Stimulated activated CD8-positive, alpha-beta memory T cell treated with anti-CD3 and anti-CD28 coated beads, Interleukin-7, amount 100 ng/mL, for 48 hours (primary cell): ENCODE measurements around the gene TMEM248.
"Not testable (repeated sequence)": the region's sequence is repeated elsewhere in the genome, so short reads cannot be mapped to it uniquely, and the experiment has no call there.

Experiments used
- DNase-seq, 2 donors: peaks; one replicate each; pipeline ENCODE4 v3.0.0-alpha.2; 2020; ENCODE audit warnings: low read depth in 1 of 2; ENCODE audit errors: extremely low read depth in 1 of 2

The TMEM248 gene

DNA sequence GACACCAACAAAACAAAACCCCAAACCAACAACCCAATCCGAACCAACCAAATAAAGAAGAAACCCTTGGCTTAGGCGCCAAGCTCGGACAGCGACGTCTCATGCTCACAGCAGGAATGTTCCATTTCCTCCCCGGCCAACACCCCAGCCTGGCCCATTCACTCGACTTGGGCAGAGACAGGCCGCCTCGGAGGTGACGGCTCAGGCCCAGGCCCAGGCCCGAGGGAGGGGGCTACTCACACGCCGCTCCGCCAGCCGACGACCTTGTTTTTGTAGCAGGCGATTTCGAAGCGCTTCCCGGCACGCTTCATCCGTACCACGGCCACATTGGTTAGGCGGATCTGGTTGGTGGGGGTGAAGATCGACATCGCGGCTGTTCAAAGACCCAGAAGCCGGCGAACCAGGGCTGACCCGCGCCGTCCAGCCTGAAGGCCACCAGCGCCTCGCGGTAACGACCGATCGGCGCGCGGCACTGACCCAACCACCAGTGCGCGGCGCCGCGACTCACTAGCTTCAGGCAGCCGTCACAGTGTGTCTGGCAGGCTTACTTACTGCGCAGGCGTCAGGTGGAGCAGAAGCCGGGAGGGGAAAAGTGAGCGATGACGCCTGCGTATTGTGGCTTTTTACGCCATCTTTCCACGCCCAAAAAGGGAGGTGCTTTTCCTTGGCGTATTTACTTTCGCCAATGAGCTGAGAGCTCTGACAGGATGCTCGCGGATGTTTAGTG, 74.2 kb downstream of the TMEM248 start, which contains the start of gene SBDS:
SBDS (minus strand) TSS at position 537 of the 727 bp plus-strand sequence; CDS start at position 368, 169 bp downstream.
- DNase-seq, result peak; percentile 80 to 90

DNA sequence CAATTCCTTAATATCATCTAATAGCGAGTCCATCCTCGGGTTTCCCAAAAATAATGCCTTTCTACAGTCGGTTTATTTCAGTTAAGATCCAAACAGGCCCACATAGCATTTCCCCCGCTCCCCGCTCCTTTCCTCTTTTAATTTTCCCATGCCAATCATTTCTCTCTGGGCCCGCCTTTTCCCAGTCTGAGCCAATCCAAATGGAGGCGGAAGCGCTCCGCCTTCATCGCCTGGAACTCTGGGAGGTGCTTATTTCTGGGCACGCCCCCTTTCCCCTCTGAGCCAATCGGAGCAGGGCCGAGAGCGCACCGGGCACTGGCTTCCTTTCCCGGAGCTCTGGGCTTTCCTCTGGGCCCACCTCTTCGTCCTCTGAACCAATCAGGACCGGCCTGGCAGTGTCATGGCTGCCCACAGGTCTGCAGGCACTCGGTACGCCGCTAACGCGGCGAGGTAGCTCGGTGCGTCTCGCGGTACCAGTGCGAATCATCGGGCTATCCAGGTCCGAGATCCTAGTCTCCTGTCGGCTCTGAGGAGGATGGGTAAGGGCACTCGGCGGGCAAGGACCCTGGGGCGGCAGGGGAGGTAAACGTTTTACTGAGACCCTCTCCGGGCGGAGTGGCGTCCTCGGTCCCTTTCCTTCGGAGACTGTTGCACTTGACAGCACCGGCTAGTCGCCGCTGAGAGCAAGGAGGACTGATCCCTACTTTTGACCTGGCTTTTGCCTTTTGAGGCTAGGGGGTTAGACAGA, 75.6 kb downstream of the TMEM248 start, which contains the start of gene TYW1:
TYW1 (plus strand) TSS at position 390 of the 748 bp plus-strand sequence; CDS start at position 536, 146 bp downstream.
- peak; percentile 94 to 98 for DNase-seq

DNA sequence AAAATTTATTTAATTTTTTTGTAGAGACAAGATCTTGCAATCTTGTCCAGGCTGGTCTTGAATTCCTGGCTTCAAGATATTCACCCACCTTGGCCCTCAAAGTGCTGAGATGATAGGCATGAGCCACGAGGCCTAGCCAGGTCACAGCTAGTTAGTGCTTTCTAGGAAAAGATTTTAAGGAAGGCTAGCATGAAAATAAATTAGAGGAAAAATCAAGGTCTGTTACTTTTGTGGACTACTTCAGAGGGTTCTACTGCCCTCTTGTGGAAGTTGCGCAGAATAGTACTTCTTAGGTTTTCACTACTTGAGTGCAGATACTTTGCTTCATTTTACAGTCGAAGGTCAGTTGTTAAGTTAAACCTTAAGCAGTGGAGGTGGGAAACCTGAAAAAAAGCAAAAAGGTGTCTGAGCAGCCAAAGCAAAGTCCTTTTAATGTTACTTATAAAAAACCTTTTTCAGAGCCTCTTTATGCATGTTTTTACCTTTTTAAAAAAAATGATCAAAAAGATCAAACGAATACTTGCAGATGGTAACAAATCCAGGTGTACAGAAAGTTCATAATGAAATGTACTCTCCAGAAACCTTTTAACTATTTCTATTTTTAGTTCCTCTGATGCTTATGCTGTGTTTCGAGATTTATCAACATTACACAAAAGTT, 79.7 kb downstream of the TMEM248 start:
- DNase-seq, result not testable (repeated sequence)

DNA sequence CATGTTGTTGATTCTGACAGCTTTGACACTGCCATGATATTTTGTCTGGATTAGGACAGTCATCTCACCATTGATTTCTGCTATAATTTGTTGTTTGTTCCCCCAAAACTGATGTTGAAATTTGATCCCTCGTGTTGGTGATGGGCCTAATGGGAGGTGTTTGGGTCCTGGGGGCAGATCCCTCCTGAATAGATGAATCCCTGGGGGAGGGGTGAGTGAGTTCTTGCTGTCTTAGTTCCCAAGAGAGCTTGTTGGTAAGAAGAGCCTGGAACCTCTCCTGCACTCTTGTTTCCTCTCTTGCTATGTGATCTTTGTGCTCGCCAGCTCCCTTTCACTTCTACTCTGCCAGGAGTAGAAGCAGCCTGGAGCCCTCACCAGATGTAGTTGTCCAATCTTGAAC, 83.1 kb downstream of the TMEM248 start:
- DNase-seq, result not testable (repeated sequence)

DNA sequence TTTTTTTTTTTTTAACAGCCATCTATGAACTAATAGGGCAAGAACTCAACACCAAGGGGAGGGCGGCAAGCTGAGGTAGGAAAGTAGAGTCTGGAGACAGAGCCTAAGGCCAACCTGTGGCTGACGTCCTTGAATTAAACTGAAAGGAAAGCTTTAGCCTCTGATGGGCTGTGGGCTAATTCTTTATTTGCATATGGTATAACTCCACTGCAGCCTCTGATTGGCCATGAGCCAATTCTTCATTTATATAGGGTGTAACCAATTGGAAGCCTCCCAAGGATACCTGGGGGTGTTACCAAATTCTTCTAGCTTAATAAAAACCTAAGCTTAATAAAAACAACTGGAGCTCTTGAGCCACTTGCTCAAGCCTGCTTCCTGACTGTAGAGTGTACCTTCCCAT, 85.9 kb downstream of the TMEM248 start:
- DNase-seq, result no peak
